ENCODE data around the gene CBX8.

CBX8 gene

GRCh38 chr17:79803421-79803996 lies 6.6 kb upstream of the CBX8 start:
- no peak for DNase-seq

DNA sequence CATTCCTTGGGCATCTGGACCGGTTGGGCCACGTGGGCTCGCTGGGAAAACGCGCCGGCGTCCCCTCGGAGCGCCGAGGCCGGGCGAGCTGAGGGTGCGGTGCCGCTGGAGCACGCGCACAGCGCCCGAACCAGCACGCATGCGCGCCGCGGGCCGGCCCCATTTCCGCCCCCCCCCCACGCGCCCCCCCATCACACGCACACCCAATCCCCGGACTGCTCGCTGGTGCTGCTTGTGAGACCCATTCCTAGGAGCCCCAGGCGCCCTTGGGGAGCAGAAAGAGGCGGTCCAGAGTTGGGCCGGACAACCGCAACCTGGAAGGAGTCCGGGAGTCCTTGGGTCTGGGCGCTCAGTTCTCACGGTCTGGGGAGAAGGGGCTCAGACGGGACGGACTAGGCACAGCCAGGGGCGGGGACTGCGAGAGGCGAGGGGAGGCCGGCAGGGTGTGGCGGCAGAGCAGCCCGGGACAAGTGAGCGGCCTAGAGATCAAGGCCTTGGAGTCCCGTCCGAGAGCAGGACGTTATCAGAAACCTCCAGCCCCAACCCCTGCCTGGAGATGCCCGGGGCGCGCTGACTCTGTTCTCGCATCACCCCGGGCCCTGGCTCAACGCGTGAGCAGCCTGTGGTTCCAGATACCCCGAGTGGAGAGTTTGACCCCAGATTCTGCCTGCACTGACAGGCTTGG lies 6.0 kb upstream of the CBX8 start:
- DNase-seq = no peak

GRCh38 chr17:79802039-79802735 lies 5.3 kb upstream of the CBX8 start:
- DNase-seq = no peak

DNA sequence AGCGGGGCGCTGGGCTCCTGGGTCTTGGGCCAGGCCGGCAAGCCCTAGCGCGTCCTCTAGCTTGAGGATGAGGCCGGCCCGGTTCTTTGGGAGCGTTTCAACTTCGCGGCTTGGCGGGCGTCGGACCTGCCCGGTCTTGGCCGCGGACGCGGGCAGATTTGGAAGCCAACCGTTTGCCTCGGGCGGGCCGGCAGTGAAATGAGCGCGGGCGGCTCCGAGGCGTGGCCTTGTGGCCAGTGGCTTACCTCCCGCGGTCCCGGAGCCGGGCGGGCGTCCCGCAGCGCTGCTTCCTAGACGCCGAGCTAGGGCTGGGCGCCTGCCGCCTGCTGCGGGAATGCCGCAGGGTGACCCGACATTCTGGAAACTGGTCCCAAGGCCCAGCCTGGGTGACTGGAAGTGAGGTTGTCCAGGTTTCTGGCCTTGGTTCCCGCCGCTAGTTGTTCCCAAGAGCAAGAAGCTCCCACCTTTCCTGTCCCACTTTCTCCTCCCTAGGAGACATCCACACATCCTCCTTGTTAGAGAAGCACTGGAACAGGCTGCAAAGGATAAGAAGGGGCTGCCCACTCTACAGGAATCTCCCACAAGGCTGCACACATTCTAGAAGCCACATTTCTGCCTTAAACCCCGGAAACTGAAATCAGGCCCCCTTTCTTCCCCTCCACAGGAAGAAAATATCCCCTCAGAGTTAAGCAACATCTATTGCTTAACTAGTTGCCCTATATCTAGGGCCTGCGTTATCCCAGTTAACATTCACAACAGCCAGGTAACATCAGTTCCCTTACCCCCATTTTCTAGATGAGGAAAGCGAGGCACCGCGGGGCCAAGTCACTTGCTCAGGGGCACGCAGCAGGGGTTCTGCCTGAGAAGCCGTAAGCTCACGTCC lies 4.5 kb upstream of the CBX8 start:
- no peak for DNase-seq

DNA sequence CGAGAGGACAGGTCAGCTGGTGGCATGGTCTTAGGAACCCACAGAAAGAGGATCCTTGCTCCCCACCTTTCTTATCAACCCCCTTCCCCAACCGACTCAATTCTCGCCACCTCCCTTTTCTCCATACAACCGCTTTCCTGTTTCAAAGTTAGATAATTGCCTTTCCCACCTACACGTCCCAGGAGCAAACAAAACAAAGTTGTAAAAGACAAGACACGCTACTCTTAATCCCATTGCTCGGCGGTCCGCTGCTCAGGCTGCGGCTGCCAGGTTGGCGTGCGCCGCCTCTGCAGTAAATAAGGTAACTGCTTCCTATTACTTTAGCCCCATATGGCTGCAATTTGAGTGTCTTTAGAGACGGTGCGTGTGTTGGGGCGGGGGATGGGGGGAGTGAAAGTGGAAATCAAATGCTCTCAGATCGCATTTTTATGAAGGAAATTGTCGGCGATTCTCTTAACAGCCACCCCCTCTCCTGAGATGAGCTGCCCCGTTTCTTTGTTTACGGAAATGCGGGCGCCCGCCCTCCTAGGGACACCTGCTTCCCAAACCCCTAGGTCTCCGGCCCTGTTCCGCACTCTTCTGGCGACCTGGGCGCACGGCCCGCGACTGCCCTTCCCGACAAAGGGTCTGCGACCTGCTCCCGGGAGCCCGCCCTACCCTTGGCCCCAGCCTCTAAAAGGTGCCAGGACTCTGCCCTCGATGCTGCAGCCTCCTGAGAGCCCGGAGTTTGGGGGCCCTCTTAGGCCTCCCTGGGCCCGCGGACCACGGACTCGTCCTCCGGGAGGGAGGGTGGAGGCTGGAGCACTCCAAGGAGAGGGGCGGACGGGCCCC lies 3.7 kb upstream of the CBX8 start:
- no peak for DNase-seq

DNA sequence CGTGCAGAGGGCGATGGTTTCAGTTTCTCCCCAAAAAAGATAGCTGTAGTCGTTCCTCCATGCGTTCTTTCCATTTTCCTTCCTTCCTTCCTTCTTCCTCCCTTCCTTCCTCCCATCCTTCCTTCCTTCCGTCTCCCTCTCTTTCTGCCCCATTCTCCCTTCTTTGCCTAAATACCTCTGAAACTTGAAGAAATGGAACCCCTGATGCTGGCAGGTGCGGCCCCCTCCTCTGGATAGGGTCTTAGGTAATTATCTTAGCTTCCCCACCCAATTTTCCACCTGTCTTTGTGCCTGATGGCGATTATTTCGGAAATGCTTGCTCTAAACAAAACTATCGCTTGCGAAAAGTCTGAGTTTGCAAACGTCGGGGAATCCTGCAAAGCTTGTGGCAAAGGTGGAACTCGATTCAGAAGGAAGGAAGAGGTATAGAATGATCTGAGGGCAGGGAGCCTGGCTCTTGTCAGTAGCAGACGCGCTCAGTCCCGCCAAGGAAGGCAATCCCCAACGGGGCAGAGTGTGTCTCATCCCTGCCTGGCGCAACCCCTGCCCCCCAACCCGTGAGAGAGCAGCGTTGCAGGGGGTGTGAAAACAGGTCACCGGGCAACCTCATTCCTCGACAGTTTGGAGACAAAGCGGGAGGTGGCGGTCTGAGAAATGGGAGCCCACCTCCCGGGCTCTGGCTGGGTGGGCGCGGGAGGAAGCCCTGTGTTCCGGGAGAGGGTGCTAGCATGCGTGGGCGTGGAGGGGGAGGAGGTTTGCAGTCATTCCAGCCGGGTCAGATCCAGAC lies 2.9 kb upstream of the CBX8 start:
- DNase-seq = no peak

- no peak for DNase-seq
These were observed 2.3 kb upstream of the CBX8 start for GRCh38 chr17:79799174-79799537.

DNA sequence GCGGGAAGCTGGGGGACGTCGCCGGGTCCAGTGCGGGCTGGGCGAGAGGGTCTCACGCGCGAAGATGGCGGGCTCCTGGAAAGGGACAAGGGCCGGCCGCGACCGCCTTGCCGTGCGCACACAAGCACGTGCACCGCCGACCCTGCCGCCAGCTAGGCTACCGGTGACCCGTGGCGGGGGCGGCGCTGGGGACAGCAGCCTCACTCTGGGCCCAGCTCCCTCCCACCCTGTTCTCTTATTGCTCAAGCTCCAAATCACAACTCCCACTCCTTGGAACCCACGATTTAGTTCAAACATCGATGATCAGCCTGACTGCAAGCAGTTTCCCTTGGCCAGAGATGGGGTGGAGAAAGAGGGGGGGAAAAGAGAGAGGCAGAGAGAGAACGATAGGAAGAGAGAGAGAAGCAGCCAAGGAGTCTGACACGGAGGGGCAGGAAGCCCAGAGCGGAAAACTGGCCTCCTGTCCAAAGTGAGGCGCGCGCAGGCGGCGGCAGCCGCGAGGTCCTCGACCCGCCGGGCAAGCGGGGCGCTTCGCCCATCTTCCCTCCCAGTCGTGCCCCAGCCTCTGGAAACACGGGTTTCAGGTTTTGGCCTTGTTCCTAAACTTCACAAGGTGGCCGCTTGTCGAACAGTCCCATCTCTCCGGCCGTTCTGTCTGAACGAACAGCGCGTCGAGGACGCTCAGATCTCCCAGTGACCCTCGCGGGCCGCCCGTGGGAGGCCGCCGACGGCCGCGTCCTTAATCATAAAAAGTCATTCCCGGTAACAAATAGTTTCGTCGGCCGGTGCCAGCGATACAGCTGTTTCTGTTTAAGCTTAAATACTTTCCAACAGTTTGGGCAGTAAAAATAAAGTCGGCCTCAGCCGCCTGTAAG lies 1.7 kb upstream of the CBX8 start:
- DNase-seq = no peak

- DNase-seq = no peak
These were observed 818 bp upstream of the CBX8 start for GRCh38 chr17:79797492-79798298.

DNA sequence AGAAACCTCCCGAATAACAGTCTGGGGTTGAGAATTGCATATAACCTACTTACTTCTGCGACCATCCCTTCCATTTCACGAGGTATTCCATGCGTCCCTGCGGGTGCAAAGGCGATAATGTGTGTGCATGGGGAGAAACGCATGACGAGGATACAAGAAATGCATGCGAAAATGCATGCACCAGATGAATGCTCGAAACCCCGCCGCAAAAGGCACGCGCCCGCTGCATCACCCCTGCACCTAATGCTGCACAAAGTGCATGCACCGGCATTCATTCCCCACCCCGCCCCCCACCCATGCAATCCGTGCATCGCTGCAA lies 474 bp downstream of the CBX8 start:
- no peak for DNase-seq

- DNase-seq = no peak
These were observed 958 bp downstream of the CBX8 start for GRCh38 chr17:79795795-79796443.

DNA sequence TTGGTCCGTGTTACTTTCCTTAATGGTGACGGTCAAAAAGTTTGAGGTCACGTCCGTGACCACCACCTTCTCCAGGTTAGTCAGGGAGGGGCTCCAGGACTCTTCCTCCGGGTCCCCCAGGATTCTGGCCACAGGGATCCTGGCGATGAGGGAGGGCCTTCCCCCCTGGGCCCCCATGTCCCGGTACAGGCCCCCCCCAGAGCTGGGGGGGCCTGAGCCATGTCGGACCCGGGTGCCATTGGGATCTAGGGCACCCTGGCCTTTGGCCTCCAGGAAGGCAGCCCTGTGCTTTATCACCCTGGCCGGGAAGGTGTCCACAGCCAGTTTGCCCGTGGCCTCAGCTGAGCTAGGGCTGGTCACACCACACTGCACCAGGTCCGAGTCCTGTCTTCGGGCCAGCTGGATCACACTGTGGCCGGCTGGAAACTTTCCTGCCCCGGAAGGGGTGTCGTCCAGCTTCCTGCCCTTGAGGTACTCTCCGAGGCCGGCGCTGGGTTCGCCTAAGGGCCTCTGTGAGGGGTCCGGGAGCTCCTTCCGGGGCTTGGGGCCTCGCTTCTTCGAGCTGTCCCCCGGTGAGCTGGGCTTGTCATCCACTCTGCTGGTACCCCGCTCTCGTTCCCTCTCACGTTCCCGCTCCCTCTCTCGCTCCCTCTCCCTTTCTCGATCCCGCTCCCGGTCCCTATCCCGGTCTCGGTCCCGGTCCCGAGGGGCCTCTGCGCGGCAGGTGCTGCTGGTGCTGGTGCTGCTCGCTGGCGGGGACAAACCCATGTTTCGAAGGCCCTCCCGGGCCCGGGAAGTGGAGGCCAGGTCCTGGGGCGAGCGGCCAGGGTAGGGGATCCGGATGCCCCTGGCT lies 2.0 kb downstream of the CBX8 start:
- DNase-seq = no peak

GRCh38 chr17:79793924-79794304 lies 3.0 kb downstream of the CBX8 start:
- no peak for DNase-seq

DNA sequence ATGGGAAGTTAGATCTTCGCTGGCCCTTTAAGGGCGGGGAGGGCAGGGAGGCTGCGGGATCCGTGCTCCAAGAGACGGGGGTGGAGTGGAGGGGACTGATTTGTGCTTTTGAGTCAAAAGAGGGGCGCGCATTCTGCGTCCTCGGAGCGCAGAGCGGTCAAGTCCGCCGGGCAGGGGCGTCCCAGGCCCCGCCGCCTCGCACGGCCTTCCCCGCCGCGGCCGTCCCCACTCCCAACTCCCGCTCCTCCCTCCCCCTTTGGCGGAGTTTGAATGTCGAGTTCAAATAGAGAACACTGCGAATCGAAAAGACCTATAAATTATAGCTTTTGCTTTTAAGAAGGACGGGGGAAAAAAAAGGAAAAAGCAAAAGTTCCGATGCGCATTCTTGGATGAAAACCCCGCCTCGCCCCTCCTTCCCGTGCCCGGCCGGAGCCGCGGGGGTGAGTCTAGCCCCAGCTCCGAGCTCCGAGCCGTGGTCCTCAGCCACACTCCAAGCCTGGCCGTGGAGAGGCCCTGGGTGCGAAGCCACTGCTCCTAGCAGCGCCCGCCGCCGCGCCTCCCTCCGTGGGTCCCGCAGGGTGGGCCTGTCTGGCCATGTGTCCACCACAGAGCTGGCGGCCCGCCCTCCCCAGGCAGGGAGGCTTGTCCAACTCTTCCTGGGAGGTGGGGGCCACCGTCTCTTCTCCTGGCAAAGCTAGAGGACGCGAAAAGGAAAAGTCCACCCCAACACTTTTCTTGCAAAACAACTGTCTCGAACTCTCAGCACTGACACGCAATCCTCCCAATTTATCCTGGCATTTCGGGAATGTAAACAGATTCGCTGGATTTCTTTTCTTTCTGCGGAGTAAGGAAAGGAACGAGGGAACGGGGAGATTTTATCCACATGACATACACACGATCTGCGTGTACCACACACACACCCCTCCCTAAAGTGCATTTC lies 3.6 kb downstream of the CBX8 start:
- no peak for DNase-seq

- DNase-seq = no peak
These were observed 4.5 kb downstream of the CBX8 start for GRCh38 chr17:79792341-79792871.

- DNase-seq = no peak
These were observed 5.1 kb downstream of the CBX8 start for GRCh38 chr17:79791735-79792161.
